Suprapubic skin (tissue), 4 donors: ENCODE data around the gene SPRY4. TPM values are rescaled to one million over a fixed set of nuclear protein-coding genes. Genes with fewer than 3 reads are reported as not detected.
"Not testable (repeated sequence)": the region's sequence is repeated elsewhere in the genome, so short reads cannot be mapped to it uniquely, and the experiment has no call there.

Experiments
- DNase-seq, 2 donors: peaks; one replicate each; pipeline ENCODE4 v3.0.0-alpha.2; 2019; ENCODE audit warnings: low spot score in 2 of 2
- H3K27ac ChIP-seq: fragments of 200-600 bp; sonication (generic); one replicate; pipeline ENCODE4 v1.5.1; 2019
- H3K27me3 ChIP-seq: fragments of 200-600 bp; sonication (generic); one replicate; pipeline ENCODE4 v1.5.1; 2019
- H3K36me3 ChIP-seq: fragments of 200-600 bp; sonication (generic); one replicate; pipeline ENCODE4 v1.5.1; 2019
- H3K4me1 ChIP-seq: fragments of 200-600 bp; sonication (generic); one replicate; pipeline ENCODE4 v1.5.1; 2019
- H3K4me3 ChIP-seq: fragments of 200-600 bp; sonication (generic); one replicate; pipeline ENCODE4 v1.5.1; 2019; ENCODE audit warnings: mild to moderate bottlenecking
- H3K9me3 ChIP-seq: fragments of 200-600 bp; sonication (generic); one replicate; pipeline ENCODE4 v1.5.1; 2019
- CTCF ChIP-seq, 2 donors: fragments of 200-600 bp in 1 of 2; fragments of 450-650 bp in 1 of 2; sonication (generic) in 1 of 2; IDR thresholded peaks; one replicate each; pipeline ENCODE4 v1.5.1; 2016 to 2019; ENCODE audit warnings: antibody characterized with exemption in 2 of 2, mild to moderate bottlenecking in 1 of 2, moderate library complexity in 1 of 2
- EP300 ChIP-seq: sonication (generic); formaldehyde crosslinking; IDR thresholded peaks from one replicate; pipeline ENCODE4 v1.6.1; 2017; ENCODE audit warnings: antibody characterized with exemption
- POLR2A ChIP-seq, 2 donors: fragments of 450-650 bp; IDR thresholded peaks; one replicate each; pipeline ENCODE4 v1.6.1; 2017; ENCODE audit warnings: antibody characterized with exemption in 2 of 2, mild to moderate bottlenecking in 2 of 2, moderate library complexity in 2 of 2
- POLR2AphosphoS5 ChIP-seq, 3 donors: sonication (generic); formaldehyde crosslinking; IDR thresholded peaks; one replicate each; pipeline ENCODE4 v1.6.1; 2017; ENCODE audit warnings: antibody characterized with exemption in 3 of 3
- WGBS: methylation state at CpG from one replicate; pipeline ENCODE4 v1.1.5; 2018; 5-methylcytosine and 5-hydroxymethylcytosine counted together
- total RNA-seq, 4 donors: library from RNA; depleted of rRNA; stranded (reverse); fragments of >200 nt; gene quantifications; one replicate each; pipeline ENCODE4 v1.1.0, GENCODE V29; 2016

Gene SPRY4
- total RNA-seq, 4 donors from 2014 or later: 4.2 to 7.9 (median 4.9) TPM

GRCh38 chr5:142356716-142357468 lies 32.1 kb upstream of the SPRY4 start:
- H3K9me3 ChIP-seq: no peaks in the 10 kb centered on the region
- peaks cover 4% of the 10 kb centered on the region for H3K27me3 ChIP-seq
- H3K4me1 ChIP-seq: peaks cover 26% of the 10 kb centered on the region
- peak; percentile 93 for DNase-seq
- TF ChIP-seq POLR2A (IDR thresholded peaks at IDR 0.05) (peak; percentile 21 to 40), CTCF (IDR thresholded peaks at IDR 0.05) (no peak), POLR2AphosphoS5 (IDR thresholded peaks at IDR 0.05) (no peak), EP300 (no peak)
- H3K36me3 ChIP-seq: no peaks in the 10 kb centered on the region
- WGBS: 0% methylated on average over 15 of the region's 82 CpGs
- H3K4me3 ChIP-seq: peak overlapping the region; percentile 77
- H3K27ac ChIP-seq: peak overlapping the region; percentile 97

GRCh38 chr5:142356349-142356715 lies 31.5 kb upstream of the SPRY4 start:
- peak in 1 of 2 donors; percentile 38 for DNase-seq
- H3K27me3 ChIP-seq: peaks cover 4% of the 10 kb centered on the region
- 8% methylated on average over 13 of the region's 14 CpGs for WGBS
- H3K36me3 ChIP-seq: no peaks in the 10 kb centered on the region
- H3K27ac ChIP-seq: peak overlapping the region; percentile 97
- TF ChIP-seq POLR2A (IDR thresholded peaks at IDR 0.05) (no peak), CTCF (IDR thresholded peaks at IDR 0.05) (no peak), POLR2AphosphoS5 (IDR thresholded peaks at IDR 0.05) (no peak), EP300 (no peak)
- H3K9me3 ChIP-seq: no peaks in the 10 kb centered on the region
- H3K4me3 ChIP-seq: peak overlapping the region; percentile 77
- H3K4me1 ChIP-seq: peaks cover 26% of the 10 kb centered on the region

- Histone ChIP-seq H3K4me3 (no peak overlapping the region), H3K4me1 (peaks cover 22% of the 10 kb centered on the region), H3K27me3 (peaks cover 4% of the 10 kb centered on the region), H3K27ac (no peak overlapping the region), H3K36me3 (no peaks in the 10 kb centered on the region), H3K9me3 (no peaks in the 10 kb centered on the region)
- TF ChIP-seq EP300: no peak
- no peak for TF ChIP-seq POLR2A (IDR thresholded peaks at IDR 0.05)
- DNase-seq: no peak
- WGBS: 62% methylated on average over 4 of the region's 4 CpGs
These were observed 28.3 kb upstream of the SPRY4 start for GRCh38 chr5:142353071-142353472.

GRCh38 chr5:142350021-142350420 lies 25.2 kb upstream of the SPRY4 start:
- peaks cover 7% of the 10 kb centered on the region for H3K9me3 ChIP-seq
- no peak overlapping the region for H3K27ac ChIP-seq
- DNase-seq: no peak
- TF ChIP-seq POLR2A (IDR thresholded peaks at IDR 0.05): no peak
- no peak for TF ChIP-seq EP300
- TF ChIP-seq CTCF (IDR thresholded peaks at IDR 0.05): no peak
- TF ChIP-seq POLR2AphosphoS5 (IDR thresholded peaks at IDR 0.05): no peak
- H3K4me3 ChIP-seq: no peak overlapping the region
- no peaks in the 10 kb centered on the region for H3K27me3 ChIP-seq
- H3K4me1 ChIP-seq: no peaks in the 10 kb centered on the region
- H3K36me3 ChIP-seq: no peaks in the 10 kb centered on the region

GRCh38 chr5:142346706-142347105 lies 21.9 kb upstream of the SPRY4 start:
- no peak overlapping the region for H3K27ac ChIP-seq
- H3K9me3 ChIP-seq: peaks cover 18% of the 10 kb centered on the region
- TF ChIP-seq EP300: no peak
- TF ChIP-seq POLR2A (IDR thresholded peaks at IDR 0.05): no peak
- no peak for TF ChIP-seq POLR2AphosphoS5 (IDR thresholded peaks at IDR 0.05)
- no peak for TF ChIP-seq CTCF (IDR thresholded peaks at IDR 0.05)
- 70% methylated on average over 2 of the region's 2 CpGs for WGBS
- H3K27me3 ChIP-seq: no peaks in the 10 kb centered on the region
- no peaks in the 10 kb centered on the region for H3K36me3 ChIP-seq
- no peaks in the 10 kb centered on the region for H3K4me1 ChIP-seq
- no peak overlapping the region for H3K4me3 ChIP-seq
- DNase-seq: no peak

- 91% methylated on average over 3 of the region's 3 CpGs for WGBS
- DNase-seq: peak in 1 of 2 donors; percentile 20
These were observed 20.1 kb upstream of the SPRY4 start for GRCh38 chr5:142344915-142345314.

More at GRCh38 chr5:142344915-142345314, 20.1 kb upstream of the SPRY4 start:
- not testable (repeated sequence) for H3K27ac ChIP-seq, H3K36me3 ChIP-seq, H3K4me3 ChIP-seq, H3K4me1 ChIP-seq, H3K27me3 ChIP-seq
- peaks cover 18% of the 10 kb centered on the region for H3K9me3 ChIP-seq
